Spleen (tissue), 11 donors: Measurements from ENCODE around the gene ABHD16B. TPM values are rescaled to one million over a fixed set of nuclear protein-coding genes. Genes with fewer than 3 reads are reported as not detected.

Source experiments
- DNase-seq: peaks from one replicate; pipeline ENCODE4 v3.0.0-alpha.2; 2020
- H3K27ac ChIP-seq, 8 donors: fragments of 200-600 bp; sonication (generic) in 7 of 8; 1 replicate in 4 of 8; 2 replicates in 4 of 8; pipeline versions ENCODE4 v1.5.0 to v1.8.0; 2016 to 2021; ENCODE audit warnings: inconsistent platforms in 4 of 8, mild to moderate bottlenecking in 4 of 8, moderate library complexity in 1 of 8
- H3K27me3 ChIP-seq, 7 donors: fragments of 200-600 bp; sonication (generic) in 6 of 7; replicated peaks in 1 of 7; 1 replicate in 4 of 7; 2 replicates in 3 of 7; pipeline versions ENCODE4 v1.5.0 to v1.8.0; 2016 to 2021; ENCODE audit warnings: inconsistent platforms in 3 of 7, mild to moderate bottlenecking in 1 of 7
- H3K36me3 ChIP-seq, 6 donors: fragments of 200-600 bp; sonication (generic) in 5 of 6; 1 replicate in 4 of 6; 2 replicates in 2 of 6; pipeline versions ENCODE4 v1.5.0 to v1.8.0; 2016 to 2021; ENCODE audit warnings: inconsistent platforms in 2 of 6
- H3K4me1 ChIP-seq, 6 donors: fragments of 200-600 bp; sonication (generic) in 5 of 6; 1 replicate in 3 of 6; 2 replicates in 3 of 6; pipeline versions ENCODE4 v1.5.0 to v1.8.0; 2016 to 2021; ENCODE audit warnings: inconsistent platforms in 3 of 6
- H3K4me3 ChIP-seq, 8 donors: fragments of 200-600 bp; sonication (generic) in 7 of 8; 1 replicate in 4 of 8; 2 replicates in 4 of 8; pipeline versions ENCODE4 v1.5.0 to v1.8.0; 2016 to 2021; ENCODE audit warnings: inconsistent platforms in 4 of 8, mild to moderate bottlenecking in 4 of 8, moderate library complexity in 2 of 8
- H3K9me3 ChIP-seq, 8 donors: fragments of 200-600 bp; sonication (generic) in 7 of 8; 1 replicate in 4 of 8; 2 replicates in 4 of 8; pipeline versions ENCODE4 v1.5.0 to v1.8.0; 2016 to 2021; ENCODE audit warnings: inconsistent platforms in 4 of 8
- POLR2A ChIP-seq, 3 donors: fragments of 450-650 bp; IDR thresholded peaks; one replicate each; pipeline ENCODE4 v1.5.1; 2017; ENCODE audit warnings: antibody characterized with exemption in 3 of 3, mild to moderate bottlenecking in 1 of 3
- POLR2AphosphoS5 ChIP-seq, 3 donors: sonication (generic); formaldehyde crosslinking; IDR thresholded peaks; one replicate each; pipeline ENCODE4 v1.5.1; 2017; ENCODE audit warnings: antibody characterized with exemption in 3 of 3
- WGBS, 5 donors: extraction: QIAGEN DNeasy Blood & Tissue Kit in 3 of 5; methylation state at CpG; one replicate each; pipeline versions ENCODE4 v1.1.5 to v1.1.7; 2013 to 2018; 5-methylcytosine and 5-hydroxymethylcytosine counted together
- intact Hi-C: fragments of 100-400 bp; cut with DNase I; formaldehyde crosslinking; loops from one replicate; pipeline ENCODE4 v1.15.0; 2023; ENCODE audit warnings: low total_unique reads
- polyA plus RNA-seq, 3 donors: library from polyadenylated mRNA; stranded (reverse); fragments of 200-250 nt; gene quantifications; one replicate each; pipeline ENCODE4 v1.2.1, GENCODE V29; 2013
- total RNA-seq, 7 donors: library from RNA; depleted of rRNA in 3 of 7; stranded (reverse); fragments of >200 nt in 3 of 7; fragmentation: NEBNext Ultra II Directional in 4 of 7; extraction: Animal tissue kit (Norgen Biotek cat#: 25700) in 4 of 7; gene quantifications; one replicate each; pipeline versions ENCODE4 v1.1.0 to v1.2.1, GENCODE V29; 2016 to 2021
- TF ChIP-seq, protein P1 (sequence below), 11 experiments: fragments of 200-600 bp in 7 of 11; fragments of 450-650 bp in 4 of 11; sonication (generic) in 4 of 11; IDR thresholded peaks in 8 of 11; conservative IDR thresholded peaks in 3 of 11; 1 replicate in 7 of 11; 2 replicates in 4 of 11; pipeline versions ENCODE4 v1.4.0 to v1.8.0; 2016 to 2021; ENCODE audit warnings: antibody characterized with exemption in 11 of 11, inconsistent platforms in 4 of 11, mild to moderate bottlenecking in 1 of 11
- donor health status: healthy with polysubstance abuse.
- donor health status: DM: no; HTN: no; CAD: no; lungs with moderate emphysema.
- donor health status: DM: no; HTN: no; CAD: no.
- donor health status: Bipolar disorder and iron deficiency.
- donor health status: healthy.
- donor health status: DM: no; HTN: no; CAD: no.
- donor health status: DM: yes; HTN: yes; CAD: no.

ABHD16B gene
- total and polyA plus RNA-seq, 10 donors = 0.49 to 0.86 (median 0.57) TPM; not detected in 7

DNA sequence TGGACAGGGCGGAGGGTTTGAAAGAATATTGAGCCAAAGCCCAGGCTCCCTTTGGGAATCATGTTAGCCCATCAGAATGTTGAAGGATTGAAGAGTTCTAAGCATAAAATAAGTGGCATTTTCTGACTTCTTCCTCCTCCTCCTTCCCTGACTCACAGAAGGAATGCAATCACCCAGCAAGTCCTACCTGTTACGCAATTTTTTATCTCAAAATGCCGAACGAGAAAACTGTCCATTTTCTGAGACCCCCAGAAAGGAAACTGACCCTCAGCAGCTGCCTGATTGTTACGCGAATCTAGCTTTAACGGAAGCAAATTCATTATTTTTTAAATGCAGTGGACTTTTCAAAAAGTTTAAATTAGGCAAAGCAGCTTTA lies 28.9 kb downstream of the ABHD16B start:
- H3K9me3 ChIP-seq = no peaks in the 10 kb centered on the region
- TF ChIP-seq POLR2AphosphoS5 (IDR thresholded peaks at IDR 0.05) (no peak), POLR2A (IDR thresholded peaks at IDR 0.05) (no peak)
- TF ChIP-seq, protein P1, sequence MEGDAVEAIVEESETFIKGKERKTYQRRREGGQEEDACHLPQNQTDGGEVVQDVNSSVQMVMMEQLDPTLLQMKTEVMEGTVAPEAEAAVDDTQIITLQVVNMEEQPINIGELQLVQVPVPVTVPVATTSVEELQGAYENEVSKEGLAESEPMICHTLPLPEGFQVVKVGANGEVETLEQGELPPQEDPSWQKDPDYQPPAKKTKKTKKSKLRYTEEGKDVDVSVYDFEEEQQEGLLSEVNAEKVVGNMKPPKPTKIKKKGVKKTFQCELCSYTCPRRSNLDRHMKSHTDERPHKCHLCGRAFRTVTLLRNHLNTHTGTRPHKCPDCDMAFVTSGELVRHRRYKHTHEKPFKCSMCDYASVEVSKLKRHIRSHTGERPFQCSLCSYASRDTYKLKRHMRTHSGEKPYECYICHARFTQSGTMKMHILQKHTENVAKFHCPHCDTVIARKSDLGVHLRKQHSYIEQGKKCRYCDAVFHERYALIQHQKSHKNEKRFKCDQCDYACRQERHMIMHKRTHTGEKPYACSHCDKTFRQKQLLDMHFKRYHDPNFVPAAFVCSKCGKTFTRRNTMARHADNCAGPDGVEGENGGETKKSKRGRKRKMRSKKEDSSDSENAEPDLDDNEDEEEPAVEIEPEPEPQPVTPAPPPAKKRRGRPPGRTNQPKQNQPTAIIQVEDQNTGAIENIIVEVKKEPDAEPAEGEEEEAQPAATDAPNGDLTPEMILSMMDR (IDR thresholded peaks at IDR 0.05 in 8 of 11, conservative IDR thresholded peaks at IDR 0.05 in 3 of 11) = no peak
- intact Hi-C loops = no loop called here
- no peak for DNase-seq
- H3K27me3 ChIP-seq = no peaks in the 10 kb centered on the region
- no peak overlapping the region for H3K4me3 ChIP-seq
- WGBS, 5 donors = 66 to 89% (median 83%) methylated on average over 7 of the region's 7 CpGs
- H3K4me1 ChIP-seq = peaks cover 0 to 36% (median 10%) of the 10 kb centered on the region in 6 donors
- peak overlapping the region in 3 of 8 donors; percentile 30 to 51 (median 46) for H3K27ac ChIP-seq
- peaks cover 2 to 82% (median 54%) of the 10 kb centered on the region in 6 donors for H3K36me3 ChIP-seq

DNA sequence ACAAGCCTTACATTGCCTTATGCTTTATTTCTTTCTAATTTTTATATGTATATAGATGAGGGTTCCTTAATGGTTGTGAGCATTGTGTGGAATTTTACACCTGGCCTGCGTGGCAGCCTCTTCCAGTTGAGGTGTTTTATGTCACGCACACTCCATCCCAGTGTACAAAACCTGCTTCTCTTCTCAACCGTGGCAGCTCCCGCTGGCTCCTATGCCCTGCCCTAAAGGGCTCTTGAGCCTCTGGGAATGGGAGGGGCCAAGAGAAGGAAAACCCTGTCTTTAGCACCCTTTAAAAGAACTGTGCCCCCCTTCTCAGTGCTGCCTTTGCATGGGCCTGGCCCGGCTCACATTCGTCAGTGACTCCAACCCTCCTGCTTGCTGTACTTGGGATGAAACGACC lies 29.3 kb downstream of the ABHD16B start:
- 78 to 94% (median 82%) methylated on average over 6 to 7 of the region's 7 CpGs for WGBS, 5 donors
- no peak for TF ChIP-seq POLR2A (IDR thresholded peaks at IDR 0.05)
- TF ChIP-seq POLR2AphosphoS5 (IDR thresholded peaks at IDR 0.05) = peak in 1 of 3 donors; percentile 4
- no peaks in the 10 kb centered on the region for H3K27me3 ChIP-seq
- H3K36me3 ChIP-seq = peaks cover 2 to 78% (median 50%) of the 10 kb centered on the region in 6 donors
- peaks cover 0 to 38% (median 10%) of the 10 kb centered on the region in 6 donors for H3K4me1 ChIP-seq
- H3K4me3 ChIP-seq = no peak overlapping the region
- H3K9me3 ChIP-seq = no peaks in the 10 kb centered on the region
- intact Hi-C loops = no loop called here
- peak overlapping the region in 1 of 8 donors; percentile 46 for H3K27ac ChIP-seq
- DNase-seq = no peak

DNA sequence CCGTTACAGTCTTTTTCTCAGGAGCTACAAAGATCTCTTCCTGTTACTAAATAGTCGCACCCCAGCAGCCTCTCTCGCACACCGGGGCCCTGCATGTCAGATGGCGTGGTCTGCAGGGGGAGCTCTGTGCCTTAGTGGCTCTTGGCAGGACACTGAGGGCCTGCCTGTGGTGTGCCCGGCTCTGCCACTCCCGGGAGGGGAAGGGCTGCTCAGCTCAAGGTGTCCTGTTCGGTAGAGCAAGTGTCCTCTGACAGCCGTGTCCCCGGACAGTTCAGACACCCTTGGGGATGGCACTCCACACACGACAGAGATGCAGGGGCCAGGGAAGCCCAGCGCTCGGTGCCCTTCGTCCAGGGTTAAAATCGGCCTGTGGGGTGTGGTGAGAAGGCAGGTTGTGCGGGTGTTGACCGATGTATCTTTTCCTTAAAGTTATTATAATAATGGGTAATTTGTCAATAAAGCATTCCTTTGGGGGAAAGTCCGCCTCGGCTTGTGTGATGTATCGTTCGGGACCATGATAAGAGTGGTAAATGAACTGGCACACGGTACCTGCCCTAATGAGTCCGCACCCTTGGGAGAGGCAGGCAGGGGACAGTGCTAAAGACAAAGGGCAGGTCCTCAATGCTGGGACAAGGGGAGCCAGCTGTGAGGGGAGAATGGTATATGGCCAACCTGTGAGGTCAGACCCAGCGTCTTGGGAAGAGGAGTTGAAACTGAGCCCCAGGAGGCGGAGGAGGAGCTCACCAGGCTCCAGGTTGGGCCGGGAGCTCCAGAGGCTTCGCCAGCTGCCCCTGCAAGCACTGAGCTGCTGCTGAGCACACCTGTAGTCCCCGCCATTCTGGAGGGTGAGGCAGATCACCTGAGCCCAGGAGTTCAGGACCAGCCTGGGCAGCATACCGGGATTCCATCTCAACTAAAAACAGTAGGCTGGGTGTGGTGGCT lies 30.0 kb downstream of the ABHD16B start:
- Histone ChIP-seq H3K27me3 (no peaks in the 10 kb centered on the region), H3K4me3 (no peak overlapping the region), H3K9me3 (no peaks in the 10 kb centered on the region), H3K36me3 (peaks cover 2 to 71% (median 45%) of the 10 kb centered on the region in 6 donors), H3K27ac (peak overlapping the region in 1 of 8 donors; percentile 46), H3K4me1 (peaks cover 4 to 45% (median 16%) of the 10 kb centered on the region in 6 donors)
- DNase-seq = no peak
- intact Hi-C loops = no loop called here
- TF ChIP-seq POLR2A (IDR thresholded peaks at IDR 0.05) = no peak
- TF ChIP-seq POLR2AphosphoS5 (IDR thresholded peaks at IDR 0.05) = peak in 1 of 3 donors; percentile 33
- 84 to 93% (median 87%) methylated on average over 26 to 29 of the region's 29 CpGs for WGBS, 5 donors

DNA sequence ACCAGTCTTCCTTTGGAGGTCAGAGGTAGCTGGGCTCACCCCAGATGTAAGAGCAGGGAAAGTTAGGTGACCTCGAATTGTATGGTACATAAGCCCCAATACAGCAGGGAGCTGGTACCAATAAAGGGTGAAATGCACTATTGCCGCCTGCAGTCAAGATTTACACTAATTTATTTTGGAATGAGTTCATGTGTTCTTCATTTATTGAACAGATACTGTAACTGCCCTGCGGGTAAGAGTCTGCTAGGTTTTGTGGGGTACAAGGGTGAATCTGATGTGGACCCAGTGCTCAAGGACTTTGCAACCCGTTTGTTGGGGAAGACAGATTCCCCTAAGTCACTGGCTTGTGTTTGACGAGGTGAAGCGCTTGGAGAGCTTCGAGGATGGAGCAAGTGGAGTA lies 31.1 kb downstream of the ABHD16B start:
- no peaks in the 10 kb centered on the region for H3K27me3 ChIP-seq
- H3K36me3 ChIP-seq = peaks cover 2 to 66% (median 37%) of the 10 kb centered on the region in 6 donors
- no peaks in the 10 kb centered on the region for H3K9me3 ChIP-seq
- no peak overlapping the region for H3K4me3 ChIP-seq
- intact Hi-C loops = no loop called here
- DNase-seq = no peak
- TF ChIP-seq POLR2A (IDR thresholded peaks at IDR 0.05) (no peak), POLR2AphosphoS5 (IDR thresholded peaks at IDR 0.05) (no peak)
- TF ChIP-seq, protein P1 (IDR thresholded peaks at IDR 0.05 in 8 of 11, conservative IDR thresholded peaks at IDR 0.05 in 3 of 11) = no peak
- H3K4me1 ChIP-seq = peaks cover 14 to 56% (median 27%) of the 10 kb centered on the region in 6 donors
- H3K27ac ChIP-seq = no peak overlapping the region
- 82 to 93% (median 92%) methylated on average over 7 of the region's 7 CpGs for WGBS, 5 donors

DNA sequence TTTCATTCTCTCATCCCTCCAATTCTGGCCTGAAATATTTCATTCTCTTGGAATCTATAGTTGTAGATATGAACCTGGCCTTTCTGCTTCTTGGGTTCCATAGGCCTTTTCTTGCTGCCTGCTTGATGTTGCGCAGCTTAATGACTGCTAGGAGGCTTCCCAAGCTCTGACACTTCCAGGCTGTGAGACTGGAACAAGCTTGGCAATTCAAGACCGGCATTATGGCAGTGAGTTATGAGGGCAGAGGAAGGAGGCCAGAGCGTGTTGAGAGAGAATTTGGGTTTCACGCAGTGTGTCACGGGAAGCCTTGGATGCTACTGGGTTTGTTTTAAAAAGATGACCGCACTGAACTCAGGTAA lies 32.7 kb downstream of the ABHD16B start:
- Histone ChIP-seq H3K27ac (peak overlapping the region in 7 of 8 donors; percentile 54 to 97 (median 91)), H3K4me1 (peaks cover 17 to 68% (median 41%) of the 10 kb centered on the region in 6 donors), H3K36me3 (peaks cover 0 to 66% (median 27%) of the 10 kb centered on the region in 6 donors), H3K27me3 (no peaks in the 10 kb centered on the region), H3K9me3 (no peaks in the 10 kb centered on the region), H3K4me3 (peak overlapping the region in 4 of 8 donors; percentile 50 to 87 (median 61))
- DNase-seq = no peak
- intact Hi-C loops = no loop called here
- TF ChIP-seq POLR2A (IDR thresholded peaks at IDR 0.05) = no peak
- TF ChIP-seq POLR2AphosphoS5 (IDR thresholded peaks at IDR 0.05) = no peak
- TF ChIP-seq, protein P1 (IDR thresholded peaks at IDR 0.05 in 8 of 11, conservative IDR thresholded peaks at IDR 0.05 in 3 of 11) = no peak
- 33 to 43% (median 40%) methylated on average over 6 of the region's 6 CpGs for WGBS, 5 donors
